A673 (cell line): ENCODE results near the gene ISG15. TPM values are rescaled to one million over a fixed set of nuclear protein-coding genes. Genes with fewer than 3 reads are reported as not detected.

Experiments
- BruUV-seq: library from RNA; stranded (reverse); fragments of 400-500 nt; replicated peaks from 2 replicates; lab custom pipeline; 2021; lab: Mats Ljungman, UMichigan
- CTCF ChIA-PET: fragments of 300-600 bp; sonication (Branson Sonifier 250); formaldehyde crosslinking; loops from one replicate; lab custom pipeline; 2022; ENCODE audit warnings: antibody characterized with exemption; lab: Charles Lee
- POLR2A ChIA-PET: fragments of 300-600 bp; sonication (Branson Sonifier 250); formaldehyde crosslinking; loops from one replicate; lab custom pipeline; 2022; ENCODE audit warnings: antibody characterized with exemption; ENCODE audit not compliant: low non-redundant PET; lab: Charles Lee
- DNase-seq: peaks from one replicate; pipeline ENCODE4 v3.0.0-alpha.2; 2015; ENCODE audit warnings: low spot score
- H3K27ac ChIP-seq: fragments of 200-600 bp; sonication (generic); 2 replicates; pipeline ENCODE4 v1.5.1; 2016; ENCODE audit warnings: mixed run types, low read depth, mild to moderate bottlenecking, mixed read lengths, antibody characterized with exemption, low read length; ENCODE audit not compliant: poor library complexity, severe bottlenecking
- H3K27me3 ChIP-seq: fragments of 200-600 bp; sonication (generic); replicated peaks from 2 replicates; pipeline ENCODE4 v1.6.1; 2017; ENCODE audit warnings: mixed run types, low read depth, mild to moderate bottlenecking, mixed read lengths, antibody characterized with exemption, low read length; ENCODE audit not compliant: insufficient read depth, poor library complexity
- H3K36me3 ChIP-seq: fragments of 200-600 bp; sonication (generic); 2 replicates; pipeline ENCODE4 v1.6.1; 2016; ENCODE audit warnings: mixed run types, mild to moderate bottlenecking, mixed read lengths, antibody characterized with exemption, low read length; ENCODE audit not compliant: insufficient read depth, poor library complexity, severe bottlenecking
- H3K4me1 ChIP-seq: fragments of 200-600 bp; sonication (generic); 2 replicates; pipeline ENCODE4 v1.6.1; 2017; ENCODE audit warnings: mixed run types, mild to moderate bottlenecking, mixed read lengths, antibody characterized with exemption, low read length; ENCODE audit not compliant: insufficient read depth, poor library complexity, severe bottlenecking
- H3K4me3 ChIP-seq: fragments of 200-600 bp; sonication (generic); 2 replicates; pipeline ENCODE4 v1.5.1; 2016; ENCODE audit warnings: low read depth, mixed run types, mild to moderate bottlenecking, mixed read lengths, low read length; ENCODE audit not compliant: poor library complexity, severe bottlenecking
- H3K9me3 ChIP-seq: fragments of 200-600 bp; sonication (generic); 2 replicates; pipeline ENCODE4 v1.6.1; 2016; ENCODE audit warnings: mixed run types, low read depth, mild to moderate bottlenecking, mixed read lengths, antibody characterized with exemption, low read length; ENCODE audit not compliant: poor library complexity, severe bottlenecking
- EZH2 ChIP-seq: fragments of 200-600 bp; sonication (generic); IDR thresholded peaks from 2 replicates; pipeline ENCODE4 v1.6.1; 2017; ENCODE audit warnings: borderline replicate concordance, low read depth, mild to moderate bottlenecking, mixed read lengths, antibody characterized with exemption, low read length; ENCODE audit not compliant: poor library complexity, severe bottlenecking
- intact Hi-C: fragments of 100-400 bp; cut with micrococcal nuclease; formaldehyde crosslinking; loops from one replicate; pipeline ENCODE4 v1.10.0; 2022; ENCODE audit not compliant: unreplicated experiment
- total RNA-seq: library from RNA; stranded (reverse); gene quantifications from 2 replicates; pipeline ENCODE4 v1.2.3, GENCODE V29; 2021
- TF ChIP-seq, protein P1 (sequence below): fragments of 300-800, 200-600 bp; sonication (generic); conservative IDR thresholded peaks from 2 replicates; pipeline ENCODE4 v1.5.1; 2017; ENCODE audit warnings: low read depth, mild to moderate bottlenecking, antibody characterized with exemption, low read length, moderate library complexity, mixed read lengths

The ISG15 gene
- total RNA-seq, 1 experiment from 2014 or later = 45.3 TPM

- H3K27ac ChIP-seq = no peak overlapping the region
- intact Hi-C loops = no loop called here
- peaks cover 8% of the 10 kb centered on the region for H3K4me1 ChIP-seq
- no peaks in the 10 kb centered on the region for H3K27me3 ChIP-seq
- CTCF ChIA-PET = no interaction called here
- no peaks in the 10 kb centered on the region for H3K9me3 ChIP-seq
- H3K36me3 ChIP-seq = peaks cover 6% of the 10 kb centered on the region
- no peak for DNase-seq
- POLR2A ChIA-PET = no interaction called here
- no peak overlapping the region for H3K4me3 ChIP-seq
- no peak for TF ChIP-seq EZH2
- TF ChIP-seq, protein P1, sequence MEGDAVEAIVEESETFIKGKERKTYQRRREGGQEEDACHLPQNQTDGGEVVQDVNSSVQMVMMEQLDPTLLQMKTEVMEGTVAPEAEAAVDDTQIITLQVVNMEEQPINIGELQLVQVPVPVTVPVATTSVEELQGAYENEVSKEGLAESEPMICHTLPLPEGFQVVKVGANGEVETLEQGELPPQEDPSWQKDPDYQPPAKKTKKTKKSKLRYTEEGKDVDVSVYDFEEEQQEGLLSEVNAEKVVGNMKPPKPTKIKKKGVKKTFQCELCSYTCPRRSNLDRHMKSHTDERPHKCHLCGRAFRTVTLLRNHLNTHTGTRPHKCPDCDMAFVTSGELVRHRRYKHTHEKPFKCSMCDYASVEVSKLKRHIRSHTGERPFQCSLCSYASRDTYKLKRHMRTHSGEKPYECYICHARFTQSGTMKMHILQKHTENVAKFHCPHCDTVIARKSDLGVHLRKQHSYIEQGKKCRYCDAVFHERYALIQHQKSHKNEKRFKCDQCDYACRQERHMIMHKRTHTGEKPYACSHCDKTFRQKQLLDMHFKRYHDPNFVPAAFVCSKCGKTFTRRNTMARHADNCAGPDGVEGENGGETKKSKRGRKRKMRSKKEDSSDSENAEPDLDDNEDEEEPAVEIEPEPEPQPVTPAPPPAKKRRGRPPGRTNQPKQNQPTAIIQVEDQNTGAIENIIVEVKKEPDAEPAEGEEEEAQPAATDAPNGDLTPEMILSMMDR = no peak
- BruUV-seq = no TSS peak
These were observed 48.4 kb upstream of the ISG15 start for GRCh38 chr1:964691-965525.

GRCh38 chr1:965526-966134, 47.7 kb upstream of the ISG15 start:
- intact Hi-C loops = no loop called here
- peaks cover 6% of the 10 kb centered on the region for H3K36me3 ChIP-seq
- H3K4me3 ChIP-seq = no peak overlapping the region
- no TSS peak for BruUV-seq
- H3K9me3 ChIP-seq = no peaks in the 10 kb centered on the region
- ChIA-PET CTCF (no interaction called here), POLR2A (no interaction called here)
- H3K27ac ChIP-seq = no peak overlapping the region
- TF ChIP-seq, protein P1 = no peak
- peaks cover 7% of the 10 kb centered on the region for H3K27me3 ChIP-seq
- H3K4me1 ChIP-seq = peaks cover 8% of the 10 kb centered on the region
- DNase-seq = no peak

- POLR2A ChIA-PET = no interaction called here
- H3K4me1 ChIP-seq = peaks cover 8% of the 10 kb centered on the region
- H3K36me3 ChIP-seq = peaks cover 6% of the 10 kb centered on the region
- H3K27me3 ChIP-seq = peaks cover 13% of the 10 kb centered on the region
- DNase-seq = no peak
- H3K4me3 ChIP-seq = peak within 1 kb of the TSS; percentile 51
- intact Hi-C loops = no loop called here
- TF ChIP-seq EZH2 = no peak
- TF ChIP-seq, protein P1 = no peak
- no peak within 1 kb of the TSS for H3K27ac ChIP-seq
- no peaks in the 10 kb centered on the region for H3K9me3 ChIP-seq
- CTCF ChIA-PET = no interaction called here
- BruUV-seq = no TSS peak
These were observed 47.1 kb upstream of the ISG15 start, which contains the start of gene PLEKHN1 for GRCh38 chr1:966135-966703. Gene PLEKHN1, plus strand, starts transcription at chr1:966482. Its CDS starts 50 bp downstream, at chr1:966532.
